ENCODE data around the gene BICD1. TPM values are rescaled to one million over a fixed set of nuclear protein-coding genes. Genes with fewer than 3 reads are reported as not detected.

The BICD1 gene
- total and polyA plus RNA-seq, 2 experiments from 2014 or later = 59.3 to 83.6 TPM

DNA sequence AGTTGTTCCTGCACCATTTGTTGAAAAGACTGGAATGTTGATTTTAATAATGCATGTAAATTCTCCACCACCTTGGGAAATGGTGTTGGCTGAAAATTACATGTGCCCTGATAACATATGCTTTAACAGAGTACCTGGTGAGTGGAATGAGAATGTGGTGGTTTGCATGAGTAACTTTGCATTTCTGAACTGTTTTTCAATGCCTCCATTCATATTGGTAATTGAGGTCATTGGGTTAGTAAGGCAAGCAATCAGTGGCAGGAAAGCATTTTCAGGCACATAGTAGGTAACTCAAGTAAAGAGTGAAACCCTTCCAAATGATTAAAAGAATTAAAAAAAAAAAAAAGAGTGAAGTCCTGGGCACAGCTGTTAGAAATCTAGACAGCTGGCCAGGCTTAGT lies 32.2 kb upstream of the BICD1 start:
- peaks cover 15% of the 10 kb centered on the region for H3K4me1 Mint-ChIP-seq
- no peaks in the 10 kb centered on the region for H3K27me3 ChIP-seq (ENCODE audit: insufficient read depth)
- peak; percentile 25 for DNase-seq (ENCODE audit: low spot score)
- peaks cover 4% of the 10 kb centered on the region; the same call in 1 of the 2 replicates for H3F3A ChIP-seq (replicated peaks; ENCODE audit: low read depth)
- peaks cover 22% of the 10 kb centered on the region for H3K4me1 ChIP-seq (ENCODE audit: insufficient read depth)
- peaks cover 22% of the 10 kb centered on the region for H3K9me3 Mint-ChIP-seq
- no peak overlapping the region for H3K4me3 Mint-ChIP-seq
- H3K79me2 ChIP-seq (replicated peaks; ENCODE audit: insufficient read depth) = no peaks in the 10 kb centered on the region
- ATAC-seq = no peak
- H3K9me2 ChIP-seq (ENCODE audit: insufficient read depth) = peaks cover 8% of the 10 kb centered on the region
- H3K27me3 Mint-ChIP-seq (ENCODE audit: insufficient read depth, low read depth, poor library complexity) = peaks cover 18% of the 10 kb centered on the region
- H3K36me3 Mint-ChIP-seq (ENCODE audit: low read depth) = peaks cover 19% of the 10 kb centered on the region
- H3K36me3 ChIP-seq (ENCODE audit: insufficient read depth) = 0 out of 2 replicates have a peak, but pooled peaks cover 6% of the 10 kb centered on the region
- H4K20me1 ChIP-seq (replicated peaks; ENCODE audit: insufficient read depth) = no peaks in the 10 kb centered on the region
- no peak overlapping the region for H3K27ac Mint-ChIP-seq
- no peak overlapping the region for H2AFZ ChIP-seq
- H3K4me2 ChIP-seq = no peak overlapping the region
- TF ChIP-seq NANOG (IDR thresholded peaks at IDR 0.05; ENCODE audit: borderline replicate concordance) (peak; percentile 88), ZNF331 (CRISPR knock-in tag; IDR thresholded peaks at IDR 0.05; ENCODE audit: low read depth) (no peak)
- H3K27ac ChIP-seq (ENCODE audit: low read depth) = peak overlapping the region; percentile 2; the same call in 1 of the 2 replicates
- no peak overlapping the region for H3K4me3 ChIP-seq

DNA sequence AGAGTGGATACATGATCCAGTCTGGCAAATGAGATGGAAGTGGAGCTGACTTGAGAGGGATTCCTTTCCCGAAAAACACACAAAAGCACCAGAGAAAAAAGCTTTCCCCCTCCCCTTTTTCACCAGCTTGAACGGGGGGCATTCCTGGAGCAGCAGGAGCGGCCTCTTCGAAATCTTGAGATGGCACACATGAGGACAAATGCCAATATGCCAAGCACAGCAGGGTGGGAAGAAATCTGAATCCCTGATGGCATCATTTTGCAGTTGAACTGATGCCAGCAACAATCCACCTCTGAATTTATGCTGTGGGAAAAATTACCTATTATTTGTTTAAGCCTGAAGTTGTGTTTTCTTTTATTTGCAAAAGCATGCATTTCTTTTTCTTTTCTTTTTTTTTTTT lies 29.7 kb upstream of the BICD1 start:
- Mint-ChIP-seq H3K9me3 (peaks cover 22% of the 10 kb centered on the region), H3K27me3 (ENCODE audit: insufficient read depth, low read depth, poor library complexity) (peaks cover 20% of the 10 kb centered on the region), H3K36me3 (ENCODE audit: low read depth) (peaks cover 21% of the 10 kb centered on the region), H3K4me3 (no peak overlapping the region), H3K27ac (no peak overlapping the region), H3K4me1 (peaks cover 18% of the 10 kb centered on the region)
- Histone ChIP-seq H3K27ac (ENCODE audit: low read depth) (no peak overlapping the region), H3K4me2 (no peak overlapping the region), H2AFZ (0 out of 2 replicates have a peak overlapping the region, but pooled peaks have one; percentile 49), H3K4me3 (no peak overlapping the region), H3F3A (replicated peaks; ENCODE audit: low read depth) (peaks cover 4% of the 10 kb centered on the region; the same call in 1 of the 2 replicates), H3K4me1 (ENCODE audit: insufficient read depth) (peaks cover 22% of the 10 kb centered on the region), H3K9me2 (ENCODE audit: insufficient read depth) (peaks cover 8% of the 10 kb centered on the region), H3K79me2 (replicated peaks; ENCODE audit: insufficient read depth) (no peaks in the 10 kb centered on the region), H4K20me1 (replicated peaks; ENCODE audit: insufficient read depth) (no peaks in the 10 kb centered on the region), H3K27me3 (ENCODE audit: insufficient read depth) (no peaks in the 10 kb centered on the region), H3K36me3 (ENCODE audit: insufficient read depth) (0 out of 2 replicates have a peak, but pooled peaks cover 6% of the 10 kb centered on the region)
- ATAC-seq (no peak), DNase-seq (ENCODE audit: low spot score) (no peak)
- TF ChIP-seq ZNF114 (CRISPR knock-in tag; IDR thresholded peaks at IDR 0.05) = no peak
- TF ChIP-seq NANOG (IDR thresholded peaks at IDR 0.05; ENCODE audit: borderline replicate concordance) = no peak
- TF ChIP-seq, protein P1, sequence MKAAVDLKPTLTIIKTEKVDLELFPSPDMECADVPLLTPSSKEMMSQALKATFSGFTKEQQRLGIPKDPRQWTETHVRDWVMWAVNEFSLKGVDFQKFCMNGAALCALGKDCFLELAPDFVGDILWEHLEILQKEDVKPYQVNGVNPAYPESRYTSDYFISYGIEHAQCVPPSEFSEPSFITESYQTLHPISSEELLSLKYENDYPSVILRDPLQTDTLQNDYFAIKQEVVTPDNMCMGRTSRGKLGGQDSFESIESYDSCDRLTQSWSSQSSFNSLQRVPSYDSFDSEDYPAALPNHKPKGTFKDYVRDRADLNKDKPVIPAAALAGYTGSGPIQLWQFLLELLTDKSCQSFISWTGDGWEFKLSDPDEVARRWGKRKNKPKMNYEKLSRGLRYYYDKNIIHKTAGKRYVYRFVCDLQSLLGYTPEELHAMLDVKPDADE (IDR thresholded peaks at IDR 0.05) = no peak
- TF ChIP-seq ZNF331 (CRISPR knock-in tag; IDR thresholded peaks at IDR 0.05; ENCODE audit: low read depth) = no peak
- TF ChIP-seq JUNB (IDR thresholded peaks at IDR 0.05; ENCODE audit: unreplicated experiment) = no peak
- TF ChIP-seq, protein P2, sequence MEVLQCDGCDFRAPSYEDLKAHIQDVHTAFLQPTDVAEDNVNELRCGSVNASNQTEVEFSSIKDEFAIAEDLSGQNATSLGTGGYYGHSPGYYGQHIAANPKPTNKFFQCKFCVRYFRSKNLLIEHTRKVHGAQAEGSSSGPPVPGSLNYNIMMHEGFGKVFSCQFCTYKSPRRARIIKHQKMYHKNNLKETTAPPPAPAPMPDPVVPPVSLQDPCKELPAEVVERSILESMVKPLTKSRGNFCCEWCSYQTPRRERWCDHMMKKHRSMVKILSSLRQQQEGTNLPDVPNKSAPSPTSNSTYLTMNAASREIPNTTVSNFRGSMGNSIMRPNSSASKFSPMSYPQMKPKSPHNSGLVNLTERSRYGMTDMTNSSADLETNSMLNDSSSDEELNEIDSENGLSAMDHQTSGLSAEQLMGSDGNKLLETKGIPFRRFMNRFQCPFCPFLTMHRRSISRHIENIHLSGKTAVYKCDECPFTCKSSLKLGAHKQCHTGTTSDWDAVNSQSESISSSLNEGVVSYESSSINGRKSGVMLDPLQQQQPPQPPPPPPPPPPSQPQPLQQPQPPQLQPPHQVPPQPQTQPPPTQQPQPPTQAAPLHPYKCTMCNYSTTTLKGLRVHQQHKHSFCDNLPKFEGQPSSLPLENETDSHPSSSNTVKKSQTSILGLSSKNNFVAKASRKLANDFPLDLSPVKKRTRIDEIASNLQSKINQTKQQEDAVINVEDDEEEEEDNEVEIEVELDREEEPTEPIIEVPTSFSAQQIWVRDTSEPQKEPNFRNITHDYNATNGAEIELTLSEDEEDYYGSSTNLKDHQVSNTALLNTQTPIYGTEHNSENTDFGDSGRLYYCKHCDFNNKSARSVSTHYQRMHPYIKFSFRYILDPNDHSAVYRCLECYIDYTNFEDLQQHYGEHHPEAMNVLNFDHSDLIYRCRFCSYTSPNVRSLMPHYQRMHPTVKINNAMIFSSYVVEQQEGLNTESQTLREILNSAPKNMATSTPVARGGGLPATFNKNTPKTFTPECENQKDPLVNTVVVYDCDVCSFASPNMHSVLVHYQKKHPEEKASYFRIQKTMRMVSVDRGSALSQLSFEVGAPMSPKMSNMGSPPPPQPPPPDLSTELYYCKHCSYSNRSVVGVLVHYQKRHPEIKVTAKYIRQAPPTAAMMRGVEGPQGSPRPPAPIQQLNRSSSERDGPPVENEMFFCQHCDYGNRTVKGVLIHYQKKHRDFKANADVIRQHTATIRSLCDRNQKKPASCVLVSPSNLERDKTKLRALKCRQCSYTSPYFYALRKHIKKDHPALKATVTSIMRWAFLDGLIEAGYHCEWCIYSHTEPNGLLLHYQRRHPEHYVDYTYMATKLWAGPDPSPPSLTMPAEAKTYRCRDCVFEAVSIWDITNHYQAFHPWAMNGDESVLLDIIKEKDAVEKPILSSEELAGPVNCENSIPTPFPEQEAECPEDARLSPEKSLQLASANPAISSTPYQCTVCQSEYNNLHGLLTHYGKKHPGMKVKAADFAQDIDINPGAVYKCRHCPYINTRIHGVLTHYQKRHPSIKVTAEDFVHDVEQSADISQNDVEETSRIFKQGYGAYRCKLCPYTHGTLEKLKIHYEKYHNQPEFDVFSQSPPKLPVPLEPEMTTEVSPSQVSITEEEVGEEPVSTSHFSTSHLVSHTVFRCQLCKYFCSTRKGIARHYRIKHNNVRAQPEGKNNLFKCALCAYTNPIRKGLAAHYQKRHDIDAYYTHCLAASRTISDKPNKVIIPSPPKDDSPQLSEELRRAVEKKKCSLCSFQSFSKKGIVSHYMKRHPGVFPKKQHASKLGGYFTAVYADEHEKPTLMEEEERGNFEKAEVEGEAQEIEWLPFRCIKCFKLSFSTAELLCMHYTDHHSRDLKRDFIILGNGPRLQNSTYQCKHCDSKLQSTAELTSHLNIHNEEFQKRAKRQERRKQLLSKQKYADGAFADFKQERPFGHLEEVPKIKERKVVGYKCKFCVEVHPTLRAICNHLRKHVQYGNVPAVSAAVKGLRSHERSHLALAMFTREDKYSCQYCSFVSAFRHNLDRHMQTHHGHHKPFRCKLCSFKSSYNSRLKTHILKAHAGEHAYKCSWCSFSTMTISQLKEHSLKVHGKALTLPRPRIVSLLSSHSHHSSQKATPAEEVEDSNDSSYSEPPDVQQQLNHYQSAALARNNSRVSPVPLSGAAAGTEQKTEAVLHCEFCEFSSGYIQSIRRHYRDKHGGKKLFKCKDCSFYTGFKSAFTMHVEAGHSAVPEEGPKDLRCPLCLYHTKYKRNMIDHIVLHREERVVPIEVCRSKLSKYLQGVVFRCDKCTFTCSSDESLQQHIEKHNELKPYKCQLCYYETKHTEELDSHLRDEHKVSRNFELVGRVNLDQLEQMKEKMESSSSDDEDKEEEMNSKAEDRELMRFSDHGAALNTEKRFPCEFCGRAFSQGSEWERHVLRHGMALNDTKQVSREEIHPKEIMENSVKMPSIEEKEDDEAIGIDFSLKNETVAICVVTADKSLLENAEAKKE (CRISPR knock-in tag; IDR thresholded peaks at IDR 0.05) = no peak
- no peak for TF ChIP-seq EZH2 (IDR thresholded peaks at IDR 0.05; ENCODE audit: low read depth, unreplicated experiment)
- TF ChIP-seq CREB1 (CRISPR knock-in tag; IDR thresholded peaks at IDR 0.05; ENCODE audit: low read depth) = no peak
- TF ChIP-seq STAT1 (IDR thresholded peaks at IDR 0.05; ENCODE audit: unreplicated experiment) = no peak
- no peak for TF ChIP-seq EZH2phosphoT487 (IDR thresholded peaks at IDR 0.05; ENCODE audit: unreplicated experiment)
- TF ChIP-seq, protein P3, sequence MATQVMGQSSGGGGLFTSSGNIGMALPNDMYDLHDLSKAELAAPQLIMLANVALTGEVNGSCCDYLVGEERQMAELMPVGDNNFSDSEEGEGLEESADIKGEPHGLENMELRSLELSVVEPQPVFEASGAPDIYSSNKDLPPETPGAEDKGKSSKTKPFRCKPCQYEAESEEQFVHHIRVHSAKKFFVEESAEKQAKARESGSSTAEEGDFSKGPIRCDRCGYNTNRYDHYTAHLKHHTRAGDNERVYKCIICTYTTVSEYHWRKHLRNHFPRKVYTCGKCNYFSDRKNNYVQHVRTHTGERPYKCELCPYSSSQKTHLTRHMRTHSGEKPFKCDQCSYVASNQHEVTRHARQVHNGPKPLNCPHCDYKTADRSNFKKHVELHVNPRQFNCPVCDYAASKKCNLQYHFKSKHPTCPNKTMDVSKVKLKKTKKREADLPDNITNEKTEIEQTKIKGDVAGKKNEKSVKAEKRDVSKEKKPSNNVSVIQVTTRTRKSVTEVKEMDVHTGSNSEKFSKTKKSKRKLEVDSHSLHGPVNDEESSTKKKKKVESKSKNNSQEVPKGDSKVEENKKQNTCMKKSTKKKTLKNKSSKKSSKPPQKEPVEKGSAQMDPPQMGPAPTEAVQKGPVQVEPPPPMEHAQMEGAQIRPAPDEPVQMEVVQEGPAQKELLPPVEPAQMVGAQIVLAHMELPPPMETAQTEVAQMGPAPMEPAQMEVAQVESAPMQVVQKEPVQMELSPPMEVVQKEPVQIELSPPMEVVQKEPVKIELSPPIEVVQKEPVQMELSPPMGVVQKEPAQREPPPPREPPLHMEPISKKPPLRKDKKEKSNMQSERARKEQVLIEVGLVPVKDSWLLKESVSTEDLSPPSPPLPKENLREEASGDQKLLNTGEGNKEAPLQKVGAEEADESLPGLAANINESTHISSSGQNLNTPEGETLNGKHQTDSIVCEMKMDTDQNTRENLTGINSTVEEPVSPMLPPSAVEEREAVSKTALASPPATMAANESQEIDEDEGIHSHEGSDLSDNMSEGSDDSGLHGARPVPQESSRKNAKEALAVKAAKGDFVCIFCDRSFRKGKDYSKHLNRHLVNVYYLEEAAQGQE (IDR thresholded peaks at IDR 0.05; ENCODE audit: unreplicated experiment) = no peak
